Kidney glomerular epithelial cell (primary cell): ENCODE measurements around the gene ORAI1.
A peak's percentile ranks its signal among the peaks of the same experiment; 100 is the strongest.
"Not testable (repeated sequence)": the region's sequence is repeated elsewhere in the genome, so short reads cannot be mapped to it uniquely, and the experiment has no call there.

Experiments
- DNase-seq: peaks from one replicate; lab custom pipeline; 2025; lab: John Stamatoyannopoulos, UW

ORAI1 gene

DNA sequence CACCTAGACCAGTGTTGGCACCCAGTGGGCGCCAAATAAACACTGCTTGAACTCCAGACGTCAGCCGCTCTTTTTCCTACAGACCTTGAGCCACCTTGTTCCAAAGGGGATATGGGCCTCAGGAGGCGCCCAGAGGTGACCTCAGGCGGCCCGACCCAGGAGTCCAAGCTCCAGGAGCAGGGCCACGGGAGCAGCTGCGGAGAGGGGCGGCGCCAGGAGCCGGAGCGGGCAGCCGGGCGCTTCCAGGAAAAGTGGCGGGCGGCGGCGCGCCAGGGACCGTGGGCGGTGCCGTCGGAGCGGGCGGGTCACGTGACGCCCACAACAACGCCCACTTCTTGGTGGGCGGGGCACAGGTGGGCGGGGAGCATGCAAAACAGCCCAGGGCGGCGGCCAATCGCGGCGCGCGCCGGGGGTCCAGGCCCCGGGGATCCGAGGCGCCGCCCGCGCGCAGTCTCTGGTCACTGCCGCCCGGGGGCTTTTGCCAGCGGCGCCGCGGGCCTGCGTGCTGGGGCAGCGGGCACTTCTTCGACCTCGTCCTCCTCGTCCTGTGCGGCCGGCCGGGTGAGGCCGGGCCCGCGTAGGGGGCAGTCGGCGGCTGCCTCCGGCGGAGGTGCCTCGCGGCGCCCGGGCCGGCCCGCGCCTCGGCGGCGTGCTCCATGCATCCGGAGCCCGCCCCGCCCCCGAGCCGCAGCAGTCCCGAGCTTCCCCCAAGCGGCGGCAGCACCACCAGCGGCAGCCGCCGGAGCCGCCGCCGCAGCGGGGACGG, at the start of gene ORAI1:
Gene ORAI1, plus strand, starts transcription at position 444 of the 766 bp plus-strand sequence.
- DNase-seq, result peak; percentile 82

DNA sequence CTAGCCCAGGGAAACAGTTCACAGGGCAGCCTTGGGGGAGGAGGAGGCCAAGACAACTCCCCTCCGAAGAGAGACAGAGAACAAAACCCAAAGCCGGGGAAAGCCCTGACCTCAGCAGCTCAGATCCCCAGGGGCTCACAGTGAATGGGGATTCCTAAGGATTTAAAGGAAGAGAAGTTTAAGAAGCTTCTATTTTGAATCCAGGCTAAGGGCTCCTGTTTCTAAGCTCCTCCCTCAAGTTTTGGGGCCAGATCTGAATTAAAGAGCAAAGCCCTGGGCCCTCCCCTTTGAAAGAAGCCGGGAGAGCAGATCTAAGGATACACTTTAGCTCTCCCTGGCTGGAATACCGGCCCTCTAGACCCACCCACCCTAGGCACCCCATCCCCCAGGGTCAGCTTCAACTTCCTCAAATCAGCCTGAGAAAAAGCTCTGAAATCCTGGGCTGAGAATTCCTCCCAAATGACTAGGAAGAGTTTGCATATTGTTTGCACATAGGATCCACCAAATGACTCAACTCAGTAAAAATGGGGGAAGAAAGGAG, 49.4 kb upstream of the ORAI1 start:
- peak; percentile 76 for DNase-seq

DNA sequence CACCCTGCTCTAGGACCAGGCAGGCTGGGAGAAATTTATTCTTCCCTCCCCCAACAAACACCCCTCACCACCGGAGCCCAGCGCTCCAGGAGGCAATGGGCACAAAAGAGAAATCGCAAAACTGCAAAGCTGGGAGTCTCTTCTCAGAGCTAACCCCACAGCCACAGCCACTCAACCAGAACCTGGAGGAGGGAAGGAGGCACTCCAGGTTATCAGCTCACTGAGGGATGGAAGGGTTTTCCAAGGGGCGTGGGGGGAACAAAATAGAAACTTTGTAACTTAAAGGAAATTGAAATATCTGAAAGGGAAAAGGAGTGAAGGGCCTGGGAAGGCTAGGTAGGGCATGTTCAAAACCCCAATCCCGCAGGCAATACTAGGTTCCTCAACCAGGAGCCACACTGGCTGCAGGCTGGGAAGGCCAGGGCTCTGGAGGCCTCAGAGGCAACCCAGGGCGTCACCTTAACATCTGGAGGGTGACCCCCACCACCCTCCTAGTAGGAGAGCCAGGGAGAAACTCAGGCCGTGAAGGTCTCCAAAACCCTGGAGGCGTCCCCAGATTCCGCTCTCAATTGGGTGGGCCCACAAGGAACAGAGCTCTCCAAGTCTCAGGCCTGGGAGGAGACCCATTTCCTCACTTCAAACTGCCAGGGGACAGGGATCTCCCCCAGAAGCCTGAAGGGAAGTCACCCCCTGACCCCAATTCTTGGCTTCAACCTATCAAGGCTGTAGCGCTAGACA, 48.7 kb upstream of the ORAI1 start:
- peak; percentile 76 for DNase-seq

DNA sequence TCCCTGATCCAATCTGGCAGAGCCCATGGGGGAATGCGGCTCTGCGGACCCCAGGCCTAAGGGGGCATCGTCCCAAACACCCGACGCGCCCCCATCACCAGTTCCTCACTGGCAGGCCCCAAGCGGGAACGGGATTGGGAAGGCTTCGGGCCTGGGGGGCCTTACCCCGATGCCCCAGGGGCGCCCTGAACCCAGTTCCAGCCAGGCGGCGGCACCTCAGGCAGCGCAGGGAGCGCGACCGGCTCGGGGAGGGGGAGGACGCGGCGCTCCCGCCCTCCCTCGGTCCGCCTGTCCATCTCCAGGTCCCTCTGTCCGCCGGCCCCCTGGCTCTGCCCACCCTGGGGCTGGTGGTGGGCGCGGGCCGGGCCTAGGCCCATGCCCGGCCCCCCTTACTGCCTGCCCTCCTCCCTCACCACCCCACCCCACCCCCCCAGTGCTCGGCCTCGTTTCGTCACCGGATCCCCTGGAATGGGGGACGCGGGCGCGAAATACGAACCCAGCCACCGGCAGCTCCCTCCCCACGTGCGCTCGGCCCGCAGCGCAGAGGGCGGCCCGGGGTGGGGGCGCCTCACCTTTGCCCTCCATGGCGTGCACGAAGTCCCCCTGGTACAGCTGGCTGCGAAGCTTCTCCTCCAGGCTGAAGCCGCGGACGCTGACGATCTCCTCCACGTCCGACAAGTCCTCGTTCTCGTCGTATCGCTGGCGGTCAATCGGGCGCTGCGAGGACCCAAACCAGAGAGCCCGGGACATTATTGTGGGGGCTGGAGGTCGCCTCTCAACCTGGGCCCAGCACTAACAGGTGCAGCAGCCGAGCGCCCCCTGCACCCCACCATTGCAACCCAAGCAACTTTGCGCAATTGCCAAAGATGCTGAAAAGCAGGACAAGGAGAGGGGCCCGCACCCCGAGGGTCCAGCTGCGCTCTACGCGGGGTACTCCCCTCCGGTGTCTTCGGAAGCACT, 47.8 kb upstream of the ORAI1 start:
- DNase-seq, result no peak

DNA sequence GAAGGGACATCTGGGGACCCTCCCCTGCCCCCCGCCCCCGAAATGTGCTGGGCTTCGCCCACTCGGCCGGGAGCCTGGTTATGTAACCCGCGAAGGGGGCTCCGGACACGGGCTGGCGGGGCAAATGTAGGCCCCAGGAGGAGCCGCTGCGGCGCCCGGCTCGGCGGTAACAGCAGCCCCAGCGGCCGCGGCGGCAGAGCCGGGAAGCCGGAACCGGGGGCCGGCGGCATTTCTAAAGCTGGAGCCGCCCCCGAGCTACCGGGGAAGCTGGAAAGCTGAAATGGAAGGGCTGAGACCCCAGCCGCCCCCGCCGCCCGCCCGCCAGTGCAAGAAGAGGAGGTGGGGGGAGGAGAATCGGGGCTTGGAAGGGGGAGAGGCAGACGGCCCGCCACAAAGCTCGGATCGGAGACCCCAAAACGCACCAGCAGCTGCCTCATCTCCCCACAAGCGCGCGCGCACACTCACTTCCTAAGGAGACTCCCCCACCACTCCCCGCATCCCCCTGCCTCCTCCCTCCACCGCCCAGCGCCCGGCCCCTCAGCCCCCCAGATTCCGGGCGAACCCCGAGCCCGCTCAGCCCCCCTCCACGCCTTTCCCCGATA, 47.0 kb upstream of the ORAI1 start:
- no peak for DNase-seq

DNA sequence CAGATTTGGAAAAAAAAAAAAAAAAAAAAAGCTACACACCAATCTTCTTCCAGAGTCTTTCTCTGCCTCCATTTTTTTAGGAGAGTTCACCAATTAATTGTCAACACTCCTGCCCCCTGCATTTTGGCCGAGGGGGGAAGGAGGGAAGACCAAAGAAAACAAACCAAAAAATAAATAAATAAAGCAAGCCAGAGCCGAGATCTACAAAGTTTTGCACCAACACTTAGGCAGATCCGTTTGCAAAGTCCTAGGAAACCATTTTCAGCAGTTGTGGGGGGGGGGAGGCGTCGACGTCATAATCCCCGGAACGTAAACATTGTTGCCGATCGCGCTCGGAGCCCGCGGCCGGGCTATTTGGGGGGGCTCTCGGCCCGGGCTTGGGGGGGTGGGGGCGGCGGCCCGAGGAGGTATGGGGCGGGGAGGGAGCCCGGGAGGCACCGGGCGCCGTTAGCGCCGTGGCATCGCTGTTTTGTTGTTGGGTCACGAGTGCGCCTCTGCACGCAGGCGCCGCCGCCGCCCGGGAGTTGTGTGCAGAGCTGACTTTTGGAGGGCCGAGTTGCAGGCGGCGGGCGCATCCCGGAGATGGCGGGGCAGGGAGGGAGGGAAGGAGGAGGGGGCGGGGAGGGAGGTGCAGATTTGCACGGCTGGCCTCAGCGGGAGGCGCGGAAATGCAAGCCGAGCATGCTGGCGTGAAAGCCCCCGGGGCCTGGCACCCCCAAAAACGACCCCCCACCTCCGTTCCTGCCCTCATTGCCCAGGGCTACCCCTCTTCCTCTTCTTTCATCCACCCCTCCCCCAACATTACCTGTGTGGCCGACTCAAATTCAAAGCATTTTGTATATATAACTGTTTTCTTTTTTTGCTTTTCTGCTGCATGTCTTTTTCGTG, 46.1 kb upstream of the ORAI1 start:
- no peak for DNase-seq

DNA sequence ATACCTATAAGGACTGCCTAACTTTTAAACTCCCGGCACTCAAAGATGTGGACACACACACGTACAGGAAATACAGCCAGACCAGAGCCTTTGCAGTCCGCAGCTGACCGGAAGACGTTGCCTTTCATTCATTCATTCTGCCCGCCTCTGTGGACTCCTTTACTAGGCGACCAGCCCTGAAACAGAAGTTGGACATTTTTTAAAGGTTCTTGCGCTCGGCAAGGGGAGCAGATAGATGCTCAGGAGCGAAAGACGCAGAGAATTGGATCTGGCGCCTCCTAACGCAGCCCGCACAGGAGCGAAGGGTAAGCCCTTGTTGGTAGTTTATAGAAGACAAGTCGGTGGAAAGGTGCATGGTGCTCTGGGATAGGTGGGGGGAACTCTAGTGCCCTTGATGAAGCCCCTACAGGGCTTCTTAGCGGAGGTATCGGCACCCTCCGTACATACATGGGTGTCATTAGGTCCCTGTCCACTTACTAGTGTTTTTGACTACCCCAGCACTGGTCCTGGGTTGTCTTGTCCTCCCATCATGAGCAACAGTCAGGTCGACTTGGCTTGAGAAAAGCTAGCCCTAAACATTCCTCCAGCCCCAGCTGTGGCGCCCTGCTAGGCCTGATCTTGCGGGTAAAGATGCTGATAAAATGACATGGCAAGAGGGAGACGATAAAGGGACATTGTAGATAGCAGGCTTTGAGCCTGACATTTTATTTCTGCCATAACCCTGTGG, 45.2 kb upstream of the ORAI1 start, which contains the start of gene KDM2B:
Gene KDM2B, minus strand, starts transcription at position 65 of the 727 bp plus-strand sequence. CDS start 112 bp downstream, outside the sequence.
- DNase-seq, result no peak

DNA sequence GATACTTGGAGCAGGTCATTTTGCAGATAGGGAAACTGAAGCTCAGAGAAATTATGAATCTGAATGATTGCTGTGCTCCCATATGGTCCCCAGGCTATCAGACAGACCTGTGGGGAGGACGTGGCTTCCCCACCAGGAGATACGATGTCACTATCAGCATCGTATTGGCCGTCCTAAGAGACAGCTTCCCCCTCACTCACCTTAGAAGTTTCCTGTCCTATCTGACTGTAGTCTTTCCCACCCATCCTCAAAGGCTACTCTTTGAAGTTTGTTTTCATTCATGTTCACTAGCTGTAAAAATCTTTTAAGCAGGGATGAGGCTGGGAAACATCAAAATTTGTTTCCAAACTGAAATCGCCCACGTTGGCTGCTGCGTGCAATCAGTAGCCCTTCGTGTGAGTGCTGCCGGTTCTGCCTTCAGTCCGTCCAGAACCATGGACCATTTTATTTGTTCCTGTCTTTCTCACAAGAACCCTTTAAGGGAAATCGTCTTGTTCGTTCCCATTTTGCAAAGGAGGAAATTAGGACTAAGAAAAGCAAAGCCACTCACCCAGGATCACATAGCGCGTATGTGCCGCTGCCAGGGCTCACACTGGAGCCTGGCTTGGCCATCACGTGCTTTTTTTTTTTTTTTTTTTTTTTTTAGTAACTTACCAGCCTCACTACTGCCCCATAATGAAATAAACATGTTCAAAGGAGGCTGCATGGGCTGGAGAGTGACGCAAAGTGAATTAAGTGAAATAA, 44.5 kb upstream of the ORAI1 start:
- DNase-seq, result no peak

DNA sequence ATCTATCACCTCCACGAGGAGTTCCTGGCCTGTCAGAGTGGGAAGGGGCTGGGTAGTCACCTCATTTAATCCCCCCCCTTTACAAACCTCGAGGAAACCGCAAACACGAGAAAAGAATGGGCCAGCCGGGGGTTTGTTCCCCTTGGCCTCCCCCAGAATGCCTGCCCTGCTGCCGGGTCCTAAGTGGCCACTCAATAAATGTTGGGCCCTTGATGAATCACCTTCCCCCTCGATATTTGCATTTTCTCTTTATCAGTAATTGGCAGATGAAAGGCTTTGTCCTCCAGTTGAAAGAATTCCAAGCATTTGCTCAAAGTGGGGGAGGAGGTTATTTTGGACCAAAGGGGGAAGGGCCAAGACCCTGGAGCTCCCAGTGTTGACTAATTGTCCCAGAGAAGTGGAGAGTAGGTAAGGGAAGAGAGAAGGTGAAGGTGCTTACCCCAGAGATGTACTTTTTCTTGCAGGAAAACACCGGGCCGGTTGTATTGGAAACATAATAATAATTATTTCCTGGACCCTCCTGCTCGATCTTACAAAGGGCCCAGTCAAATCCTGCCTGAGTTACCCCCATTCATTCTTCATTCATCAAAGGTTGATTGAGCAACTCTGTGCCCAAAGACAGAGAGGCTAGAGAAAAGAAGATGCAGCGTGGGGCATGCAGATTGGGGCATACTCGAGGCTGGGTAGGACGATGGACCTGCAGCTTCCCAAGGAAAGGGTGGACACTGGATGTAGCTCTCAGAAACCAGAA, 43.6 kb upstream of the ORAI1 start:
- peak; percentile 62 for DNase-seq

DNA sequence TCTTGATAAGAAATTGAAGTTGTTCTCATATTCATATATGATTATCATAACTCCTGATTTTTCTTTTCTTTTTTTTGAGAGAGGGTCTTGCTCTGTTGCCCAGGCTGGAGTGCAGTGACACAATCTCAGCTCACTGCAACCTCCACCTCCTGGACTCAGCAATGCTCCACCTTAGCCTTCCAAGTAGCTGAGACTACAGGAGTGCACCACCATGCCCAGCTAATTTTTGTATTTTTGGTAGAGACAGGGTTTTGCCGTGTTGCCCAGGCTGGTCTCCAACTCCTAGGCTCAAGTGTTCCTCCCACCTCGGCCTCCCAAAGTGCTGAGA, 43.0 kb upstream of the ORAI1 start:
- not testable (repeated sequence) for DNase-seq

DNA sequence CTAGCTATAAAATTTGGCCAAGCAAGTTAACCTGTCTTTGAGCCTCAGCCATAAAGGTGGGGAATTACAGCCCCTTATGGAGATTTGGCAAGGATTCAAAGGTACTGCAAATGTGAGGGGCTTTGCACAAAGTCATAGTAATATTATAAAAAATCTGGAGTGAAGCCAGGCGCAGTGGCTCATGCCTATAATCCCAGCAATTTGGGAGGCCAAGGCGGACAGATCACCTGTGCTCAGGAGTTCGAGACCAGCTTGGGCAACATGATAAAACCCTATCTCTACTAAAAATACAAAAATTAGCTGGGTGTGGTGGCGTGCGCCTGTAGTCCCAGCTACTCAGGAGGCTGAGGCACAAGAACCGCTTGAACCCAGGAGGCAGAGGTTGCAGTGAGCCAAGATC, 41.4 kb upstream of the ORAI1 start:
- DNase-seq, result not testable (repeated sequence)

DNA sequence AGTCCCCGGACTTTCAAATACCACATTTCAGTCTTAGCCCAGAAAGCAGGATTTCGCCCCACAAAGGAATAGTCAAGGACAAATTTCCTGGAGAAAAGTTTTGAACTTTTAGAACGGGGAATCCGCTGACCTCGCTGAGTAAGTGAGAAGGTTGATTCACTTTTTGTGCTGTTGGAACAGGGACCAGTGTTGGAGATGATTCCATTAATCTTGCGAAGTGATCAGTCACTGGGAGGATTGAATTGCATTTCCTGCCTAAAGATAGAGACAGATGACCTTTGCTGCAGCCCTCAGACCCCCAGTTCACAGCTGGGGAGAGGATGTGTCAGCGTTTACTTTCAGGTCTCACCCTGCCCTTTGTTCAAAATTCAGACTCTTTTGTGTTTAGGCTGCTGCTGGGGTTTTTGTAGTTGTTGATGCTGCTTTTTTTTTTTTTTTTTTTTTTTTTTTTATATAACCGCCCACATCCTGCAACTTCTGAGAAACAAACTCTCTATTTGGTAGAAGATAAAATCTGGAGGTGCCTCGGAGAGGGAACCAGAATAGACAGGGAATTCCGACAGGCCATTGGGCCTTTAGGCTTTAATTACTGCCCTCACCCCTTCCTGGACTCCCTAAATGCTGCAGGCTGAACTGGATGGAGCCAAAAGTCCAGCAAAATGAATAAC, 35.7 kb upstream of the ORAI1 start:
- peak; percentile 63 for DNase-seq

DNA sequence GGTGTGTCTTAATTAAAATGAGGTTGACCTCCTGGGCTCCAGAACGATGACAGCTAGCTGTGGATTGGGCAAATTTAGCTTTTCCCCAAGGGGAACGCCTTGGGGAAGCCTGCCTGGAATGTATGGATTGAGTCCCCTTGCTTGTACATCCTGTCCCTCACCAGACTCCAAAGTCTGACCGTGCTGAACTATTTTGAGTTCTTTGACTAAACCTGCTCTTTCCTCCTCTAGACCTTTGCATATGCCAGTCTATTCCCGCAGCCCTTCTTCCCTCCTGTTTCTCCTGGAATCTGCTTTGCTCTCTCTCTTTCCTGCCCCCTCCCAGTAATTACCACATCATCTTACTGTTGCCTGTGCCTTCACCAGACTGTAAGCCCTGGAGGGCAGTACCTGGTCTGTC, 34.0 kb upstream of the ORAI1 start:
- no peak for DNase-seq

DNA sequence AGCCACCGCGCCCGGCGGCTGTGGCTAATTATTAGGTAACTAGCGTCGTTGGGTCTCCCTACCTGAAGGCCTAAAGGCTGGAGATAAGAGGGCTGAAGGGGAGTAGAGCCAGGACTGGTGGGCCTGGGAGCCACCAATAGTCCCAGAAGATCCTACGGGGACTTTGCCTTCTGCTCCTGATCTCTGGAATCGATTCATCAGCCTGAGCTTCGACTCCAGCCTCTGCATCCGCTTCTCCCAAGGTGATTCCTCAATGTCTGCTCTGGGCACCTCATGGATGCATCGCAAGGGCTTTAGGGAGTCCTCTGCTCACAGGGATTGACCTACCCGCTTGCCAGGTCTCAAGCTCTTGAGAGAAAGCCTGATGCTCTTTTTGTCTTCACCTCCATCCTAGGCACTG, 30.8 kb upstream of the ORAI1 start:
- DNase-seq, result no peak

DNA sequence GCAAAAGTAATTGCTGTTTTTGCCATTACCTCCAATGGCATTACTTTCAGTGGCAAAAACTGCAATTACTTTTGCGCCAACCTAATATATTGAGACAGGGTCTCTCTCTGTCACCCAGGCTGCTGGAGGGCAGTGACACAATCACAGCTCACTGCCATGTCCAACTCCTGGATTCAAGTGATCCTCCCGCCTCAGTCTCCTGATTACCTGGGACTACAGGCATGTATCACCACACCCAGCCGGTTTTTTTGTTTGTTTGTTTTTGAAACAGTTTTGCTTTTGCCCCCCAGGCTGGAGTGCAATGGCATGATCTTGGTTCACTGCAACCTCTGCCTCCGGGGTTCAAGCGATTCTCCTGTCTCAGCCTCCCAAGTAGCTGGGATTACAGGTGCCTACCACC, 29.8 kb upstream of the ORAI1 start:
- DNase-seq, result no peak

DNA sequence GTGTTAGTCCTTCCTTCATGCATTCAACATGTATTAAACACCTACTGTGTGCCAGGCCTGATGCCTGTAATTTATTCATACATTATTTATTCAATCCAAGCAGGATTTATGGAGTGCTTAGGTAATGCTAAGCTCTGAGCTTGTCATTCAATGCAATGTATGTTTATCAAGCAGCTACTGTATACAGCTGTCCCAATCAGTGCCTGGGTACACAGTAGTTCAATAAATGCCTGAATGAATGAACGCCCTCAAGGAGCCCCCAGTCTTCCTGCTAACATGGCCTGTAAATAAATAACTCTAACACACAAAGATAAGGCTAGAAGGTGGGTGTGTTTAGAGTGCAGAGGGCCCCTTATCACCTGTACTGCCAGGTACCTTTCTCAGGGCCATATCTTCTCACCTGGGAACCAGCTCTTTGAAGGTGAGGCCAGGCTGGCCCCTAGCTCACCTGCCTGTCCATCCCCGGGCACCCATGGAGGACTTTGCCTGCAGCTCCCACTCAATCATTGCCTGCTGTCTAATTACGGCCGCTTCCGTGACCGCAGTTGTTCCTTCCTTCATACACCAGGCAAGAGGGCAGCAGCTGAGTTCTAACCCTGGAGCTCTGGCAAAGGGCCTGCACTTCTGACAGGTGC, 25.5 kb upstream of the ORAI1 start:
- no peak for DNase-seq

DNA sequence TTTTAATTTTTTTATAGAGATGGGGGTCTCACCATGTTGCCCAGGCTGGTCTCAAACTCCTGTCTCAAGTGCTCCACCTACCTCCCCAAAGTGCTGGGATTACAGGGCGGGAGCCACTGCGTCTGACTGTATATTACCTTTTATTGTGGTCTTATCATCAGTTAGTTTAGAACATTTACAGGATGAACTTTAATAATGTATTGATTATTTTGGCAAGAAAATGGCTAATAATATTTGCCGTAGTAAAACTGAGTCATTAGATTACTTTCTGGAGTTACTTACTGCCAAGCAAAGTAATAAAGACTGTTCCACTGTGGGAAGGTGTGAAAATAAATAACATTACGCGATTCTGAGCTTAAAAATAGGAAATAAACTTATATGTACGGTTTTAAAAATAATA, 23.6 kb upstream of the ORAI1 start:
- DNase-seq, result no peak
